Prostate gland (tissue), 2 donors: ENCODE results near the gene NNT.

Source experiments
- POLR2A ChIP-seq: fragments of 450-650 bp; IDR thresholded peaks from one replicate; pipeline ENCODE4 v1.6.1; 2016; ENCODE audit warnings: antibody characterized with exemption, mild to moderate bottlenecking
- POLR2AphosphoS5 ChIP-seq: sonication (generic); formaldehyde crosslinking; IDR thresholded peaks from one replicate; pipeline ENCODE4 v1.6.1; 2017; ENCODE audit warnings: antibody characterized with exemption
- TF ChIP-seq, protein P1 (sequence below), 4 experiments: fragments of 200-600 bp in 2 of 4; fragments of 450-650 bp in 2 of 4; sonication (generic) in 2 of 4; IDR thresholded peaks; 1 replicate in 3 of 4; 2 replicates in 1 of 4; pipeline ENCODE4 v1.5.1; 2016 to 2019; ENCODE audit warnings: antibody characterized with exemption in 4 of 4, mild to moderate bottlenecking in 2 of 4, moderate library complexity in 2 of 4

DNA sequence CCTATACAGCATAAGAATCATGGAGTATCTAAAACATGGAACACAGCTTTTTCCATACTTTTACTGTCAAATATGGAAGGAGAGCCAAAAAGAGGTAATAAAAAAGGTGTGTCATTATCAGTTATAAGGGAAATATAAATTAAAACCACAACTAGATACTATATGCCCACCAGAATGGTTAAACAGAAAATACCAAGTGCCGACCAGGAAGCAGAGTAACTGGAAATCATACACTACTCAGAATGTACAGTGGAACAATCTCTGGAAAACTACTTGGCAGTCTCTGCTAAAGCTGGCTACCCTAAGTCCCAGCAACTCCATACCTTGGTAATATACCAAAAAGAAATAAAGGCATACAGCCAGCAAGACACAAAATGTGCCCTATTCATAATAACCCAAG lies 48.5 kb upstream of the NNT start:
- TF ChIP-seq, protein P1, sequence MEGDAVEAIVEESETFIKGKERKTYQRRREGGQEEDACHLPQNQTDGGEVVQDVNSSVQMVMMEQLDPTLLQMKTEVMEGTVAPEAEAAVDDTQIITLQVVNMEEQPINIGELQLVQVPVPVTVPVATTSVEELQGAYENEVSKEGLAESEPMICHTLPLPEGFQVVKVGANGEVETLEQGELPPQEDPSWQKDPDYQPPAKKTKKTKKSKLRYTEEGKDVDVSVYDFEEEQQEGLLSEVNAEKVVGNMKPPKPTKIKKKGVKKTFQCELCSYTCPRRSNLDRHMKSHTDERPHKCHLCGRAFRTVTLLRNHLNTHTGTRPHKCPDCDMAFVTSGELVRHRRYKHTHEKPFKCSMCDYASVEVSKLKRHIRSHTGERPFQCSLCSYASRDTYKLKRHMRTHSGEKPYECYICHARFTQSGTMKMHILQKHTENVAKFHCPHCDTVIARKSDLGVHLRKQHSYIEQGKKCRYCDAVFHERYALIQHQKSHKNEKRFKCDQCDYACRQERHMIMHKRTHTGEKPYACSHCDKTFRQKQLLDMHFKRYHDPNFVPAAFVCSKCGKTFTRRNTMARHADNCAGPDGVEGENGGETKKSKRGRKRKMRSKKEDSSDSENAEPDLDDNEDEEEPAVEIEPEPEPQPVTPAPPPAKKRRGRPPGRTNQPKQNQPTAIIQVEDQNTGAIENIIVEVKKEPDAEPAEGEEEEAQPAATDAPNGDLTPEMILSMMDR (IDR thresholded peaks at IDR 0.05): no peak
- TF ChIP-seq POLR2A: no peak
- TF ChIP-seq POLR2AphosphoS5: no peak
